Activated effector memory CD4-positive, alpha-beta T cell treated with Interleukin-2 at 50 U/mL for 16 hours (primary cell): ENCODE measurements around the gene FAM167B.
A peak's percentile ranks its signal among the peaks of the same experiment; 100 is the strongest.
"Not testable (repeated sequence)": the region's sequence is repeated elsewhere in the genome, so short reads cannot be mapped to it uniquely, and the experiment has no call there.

Source experiments
- DNase-seq: peaks from one replicate; pipeline ENCODE4 v3.0.0-alpha.2; 2020

The FAM167B gene

DNA sequence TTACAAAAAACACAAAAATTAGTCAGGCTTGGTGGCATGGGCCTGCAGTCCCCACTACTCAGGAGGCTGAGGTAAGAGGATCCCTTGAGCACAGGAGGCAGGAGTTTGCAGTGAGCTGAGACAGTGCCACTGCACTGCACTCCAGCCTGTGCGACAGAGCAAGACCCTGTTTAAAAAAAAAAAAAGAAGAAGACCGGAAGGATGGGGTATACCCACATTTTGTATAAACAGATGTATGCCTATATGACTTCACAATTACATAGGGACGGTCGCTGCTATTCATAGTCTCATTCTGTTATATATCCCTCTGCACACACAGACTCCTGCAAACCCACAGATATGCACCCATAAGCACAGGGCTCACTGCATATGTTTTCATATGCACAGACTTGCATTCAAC is 16.7 kb downstream of the FAM167B start:
- no peak for DNase-seq

DNA sequence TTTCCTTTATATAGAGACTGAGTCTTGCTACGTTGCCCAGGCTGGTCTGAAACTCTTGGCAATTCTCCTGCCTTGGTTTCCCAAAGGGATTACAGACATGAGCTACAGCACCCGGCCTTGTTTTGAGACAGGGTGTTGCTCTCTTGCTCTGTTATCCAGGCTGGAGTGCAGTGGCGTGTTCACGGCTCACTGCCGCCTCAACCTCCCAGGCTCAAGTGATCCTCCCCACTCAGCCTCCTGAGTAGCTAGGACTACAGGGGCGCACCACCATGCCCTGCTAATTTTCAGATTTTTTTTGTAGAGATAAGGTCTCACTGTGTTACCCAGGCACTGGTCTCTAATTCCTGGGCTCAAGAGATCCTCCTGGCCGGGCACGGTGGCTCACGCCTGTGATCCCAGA is 18.8 kb downstream of the FAM167B start:
- DNase-seq = no peak

GRCh38 chr1:32266921-32267591 is 20.0 kb downstream of the FAM167B start:
- no peak for DNase-seq

GRCh38 chr1:32269744-32270143 is 22.7 kb downstream of the FAM167B start:
- no peak for DNase-seq

- DNase-seq = no peak
Observed at GRCh38 chr1:32272557-32273390, 25.8 kb downstream of the FAM167B start.

DNA sequence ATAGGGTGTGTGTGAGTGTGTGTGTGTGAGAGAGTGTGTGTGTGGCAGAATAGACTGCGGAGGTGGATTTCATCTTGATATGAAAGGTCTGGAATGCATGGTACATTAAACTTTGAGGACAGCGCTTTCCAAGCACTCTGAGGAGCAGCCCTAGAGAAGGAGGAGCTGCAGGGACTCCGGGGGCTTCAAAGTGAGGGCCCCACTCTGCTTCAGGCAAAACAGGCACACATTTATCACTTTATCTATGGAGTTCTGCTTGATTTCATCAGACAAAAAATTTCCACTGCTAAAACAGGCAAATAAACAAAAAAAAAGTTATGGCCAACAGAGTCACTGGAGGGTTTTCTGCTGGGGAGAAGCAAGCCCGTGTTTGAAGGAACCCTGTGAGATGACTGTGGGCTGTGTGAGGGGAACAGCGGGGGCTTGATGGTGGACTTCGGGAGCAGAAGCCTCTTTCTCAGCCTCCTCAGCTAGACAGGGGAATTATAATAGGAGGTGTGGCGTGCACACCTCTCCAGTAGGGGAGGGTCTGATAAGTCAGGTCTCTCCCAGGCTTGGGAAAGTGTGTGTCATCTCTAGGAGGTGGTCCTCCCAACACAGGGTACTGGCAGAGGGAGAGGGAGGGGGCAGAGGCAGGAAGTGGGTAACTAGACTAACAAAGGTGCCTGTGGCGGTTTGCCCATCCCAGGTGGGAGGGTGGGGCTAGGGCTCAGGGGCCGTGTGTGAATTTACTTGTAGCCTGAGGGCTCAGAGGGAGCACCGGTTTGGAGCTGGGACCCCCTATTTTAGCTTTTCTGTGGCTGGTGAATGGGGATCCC is 26.6 kb downstream of the FAM167B start:
- DNase-seq = peak; percentile 78

DNA sequence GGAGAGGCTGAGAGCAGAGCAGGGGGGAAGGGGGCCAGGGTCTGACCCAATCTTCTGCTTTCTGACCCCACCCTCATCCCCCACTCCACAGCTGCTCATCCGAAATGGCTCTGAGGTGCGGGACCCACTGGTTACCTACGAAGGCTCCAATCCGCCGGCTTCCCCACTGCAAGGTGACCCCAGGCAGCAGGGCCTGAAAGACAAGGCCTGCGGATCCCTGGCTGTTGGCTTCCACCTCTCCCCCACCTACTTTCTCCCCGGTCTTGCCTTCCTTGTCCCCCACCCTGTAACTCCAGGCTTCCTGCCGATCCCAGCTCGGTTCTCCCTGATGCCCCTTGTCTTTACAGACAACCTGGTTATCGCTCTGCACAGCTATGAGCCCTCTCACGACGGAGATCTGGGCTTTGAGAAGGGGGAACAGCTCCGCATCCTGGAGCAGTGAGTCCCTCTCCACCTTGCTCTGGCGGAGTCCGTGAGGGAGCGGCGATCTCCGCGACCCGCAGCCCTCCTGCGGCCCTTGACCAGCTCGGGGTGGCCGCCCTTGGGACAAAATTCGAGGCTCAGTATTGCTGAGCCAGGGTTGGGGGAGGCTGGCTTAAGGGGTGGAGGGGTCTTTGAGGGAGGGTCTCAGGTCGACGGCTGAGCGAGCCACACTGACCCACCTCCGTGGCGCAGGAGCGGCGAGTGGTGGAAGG is 27.8 kb downstream of the FAM167B start:
- no peak for DNase-seq

GRCh38 chr1:32275424-32275823 is 28.4 kb downstream of the FAM167B start:
- no peak for DNase-seq

GRCh38 chr1:32276032-32276782 is 29.2 kb downstream of the FAM167B start:
- DNase-seq = no peak

GRCh38 chr1:32284777-32285176 is 37.8 kb downstream of the FAM167B start:
- DNase-seq = not testable (repeated sequence)

- DNase-seq = no peak
Observed at GRCh38 chr1:32285658-32286057, 38.6 kb downstream of the FAM167B start.

- no peak for DNase-seq
Observed at GRCh38 chr1:32286763-32287162, 39.7 kb downstream of the FAM167B start.

GRCh38 chr1:32289256-32289655 is 42.2 kb downstream of the FAM167B start:
- DNase-seq = no peak

DNA sequence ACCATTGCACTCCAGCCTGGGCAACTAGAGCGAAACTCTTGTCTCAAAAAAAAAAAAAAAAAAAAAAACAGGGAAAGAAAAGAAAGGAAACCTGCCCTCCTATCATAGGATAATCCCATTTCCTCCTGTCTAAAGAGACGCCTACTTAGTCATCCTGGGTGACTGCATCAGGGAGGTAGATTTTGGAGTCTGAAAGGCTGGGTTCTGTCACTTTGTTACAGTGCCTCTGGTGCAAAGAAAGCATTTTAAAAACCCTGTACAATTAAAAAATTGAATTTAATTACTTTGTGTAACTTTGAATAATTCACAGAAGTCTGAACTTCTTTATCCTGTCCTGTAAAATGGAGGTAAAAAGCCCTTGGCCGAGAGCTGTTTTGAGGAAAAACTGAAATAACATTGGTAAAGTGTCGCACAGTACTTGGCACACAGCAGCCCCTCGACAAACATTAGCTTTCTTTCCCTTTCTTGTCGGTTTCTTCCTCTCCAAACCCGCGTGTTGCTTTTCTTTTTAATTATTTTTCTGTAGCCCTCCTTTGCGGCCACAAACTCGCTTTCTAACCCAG is 44.2 kb downstream of the FAM167B start:
- no peak for DNase-seq

DNA sequence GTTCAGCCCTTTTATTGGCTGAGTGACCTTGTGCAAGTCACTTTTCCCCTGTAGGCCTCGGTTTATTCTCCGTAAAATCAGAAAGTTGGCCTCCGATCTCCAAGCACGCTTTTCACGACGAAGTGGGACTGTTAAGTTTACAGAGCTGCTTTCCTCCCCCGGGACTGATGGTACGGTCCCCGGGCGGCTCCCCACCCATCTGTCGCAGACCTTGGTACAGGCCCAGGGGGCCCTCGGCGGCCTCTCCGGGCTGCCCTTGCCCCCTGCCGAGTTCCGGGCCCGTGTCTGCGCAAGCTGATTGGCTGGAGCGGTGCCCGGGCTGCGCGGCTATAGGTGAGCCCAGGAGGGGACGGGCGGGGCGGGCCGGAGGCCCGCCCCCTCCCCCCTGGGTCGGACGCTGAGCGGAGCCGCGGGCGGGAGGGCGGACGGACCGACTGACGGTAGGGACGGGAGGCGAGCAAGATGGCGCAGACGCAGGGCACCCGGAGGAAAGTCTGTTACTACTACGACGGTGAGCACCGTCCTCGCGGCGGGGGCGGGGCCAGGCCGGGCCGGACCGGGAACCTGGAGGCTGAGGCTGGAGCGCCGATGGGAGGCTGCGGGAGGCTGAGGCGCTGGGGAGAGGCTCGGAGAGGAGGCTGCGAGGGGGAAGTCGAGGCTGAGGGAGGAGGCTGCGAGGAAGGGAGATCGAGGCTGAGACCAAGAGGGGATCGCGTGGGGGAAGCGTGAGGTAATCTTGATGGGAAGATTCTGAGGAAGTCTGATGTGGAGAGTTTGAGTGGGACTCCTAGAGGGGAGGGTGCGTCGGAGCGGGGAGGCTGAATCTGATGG is 44.9 kb downstream of the FAM167B start, which contains the start of gene HDAC1:
HDAC1 (plus strand) TSS at position 376 of the 831 bp plus-strand sequence; CDS start at position 463, 87 bp downstream.
- DNase-seq = peak; percentile 96

DNA sequence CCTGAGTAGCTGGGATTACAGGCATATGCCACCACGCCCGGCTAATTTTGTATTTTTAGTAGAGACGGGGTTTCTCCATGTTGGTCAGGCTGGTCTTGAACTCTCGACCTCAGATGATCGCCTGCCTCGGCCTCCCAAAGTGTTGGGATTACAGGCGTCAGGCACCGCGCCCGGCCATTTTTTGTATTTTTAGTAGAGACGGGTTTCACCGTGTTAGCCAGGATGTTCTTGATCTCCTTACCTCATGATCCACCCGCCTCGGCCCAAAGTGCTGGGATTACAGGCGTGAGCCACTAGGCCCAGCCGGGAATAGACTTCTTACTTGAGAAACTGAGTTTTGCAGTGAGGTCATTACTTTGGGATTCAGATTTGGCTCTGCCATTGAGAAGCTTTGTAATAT is 51.2 kb downstream of the FAM167B start:
- DNase-seq = not testable (repeated sequence)
